Articular chondrocyte of knee joint (primary cell): ENCODE measurements around the gene PVRIG. TPM values are rescaled to one million over a fixed set of nuclear protein-coding genes. Genes with fewer than 3 reads are reported as not detected.

Source experiments
- total RNA-seq: library from RNA; depleted of rRNA; stranded (reverse); fragments of >200 nt; gene quantifications from 2 replicates; pipeline ENCODE4 v1.2.3, GENCODE V29; 2012

Gene PVRIG
- total RNA-seq: not detected in 2 replicates

GRCh38 chr7:100219801-100220585, at the start of gene PVRIG:
TSS of gene PVRIG (plus strand) at chr7:100219949. CDS start at chr7:100219971, 22 bp downstream.

GRCh38 chr7:100177045-100178001, 42.4 kb upstream of the PVRIG start, which contains the start of the genes GPC2 and STAG3:
TSS of gene GPC2 (minus strand) at chr7:100177381. CDS start at chr7:100177199, 182 bp downstream.
TSS of gene STAG3 (plus strand) at chr7:100177918. CDS start at chr7:100180557, 2,639 bp downstream.

Other genes starting within 250 kb of the PVRIG start
- gene AZGP1, start 243.9 kb upstream of the PVRIG start, total RNA-seq: not detected in 2 replicates
- gene ZKSCAN1, start 204.4 kb upstream of the PVRIG start, total RNA-seq: 52.4 and 64.9 TPM in 2 replicates
- 9.0 TPM in 2 replicates for gene ZSCAN21, start 170.2 kb upstream of the PVRIG start, total RNA-seq
- 29.0 and 37.1 TPM in 2 replicates for gene ZNF3, start 138.2 kb upstream of the PVRIG start, total RNA-seq
- 72.2 and 72.5 TPM in 2 replicates for gene COPS6, start 131.0 kb upstream of the PVRIG start, total RNA-seq
- 30.8 and 35.6 TPM in 2 replicates for gene MCM7, start 118.6 kb upstream of the PVRIG start, total RNA-seq
- 19.1 and 21.7 TPM in 2 replicates for gene AP4M1, start 118.3 kb upstream of the PVRIG start, total RNA-seq
- 34.6 and 36.4 TPM in 2 replicates for gene TAF6, start 100.6 kb upstream of the PVRIG start, total RNA-seq
- 35.5 and 37.9 TPM in 2 replicates for gene CNPY4, start 100.3 kb upstream of the PVRIG start, total RNA-seq
- 1.2 and 2.0 TPM in 2 replicates for gene MBLAC1, start 93.0 kb upstream of the PVRIG start, total RNA-seq
- gene LAMTOR4, start 71.0 kb upstream of the PVRIG start, total RNA-seq: 62.3 and 64.1 TPM in 2 replicates
- gene TRAPPC14, start 61.2 kb upstream of the PVRIG start, total RNA-seq: 4.6 and 6.7 TPM in 2 replicates
- gene GAL3ST4, start 51.3 kb upstream of the PVRIG start, total RNA-seq: 1.7 and 3.6 TPM in 2 replicates
- 0.52 and 0.76 TPM in 2 replicates for gene GPC2, start 42.6 kb upstream of the PVRIG start, total RNA-seq
- 0.39 and 0.54 TPM in 2 replicates for gene STAG3, start 42.0 kb upstream of the PVRIG start, total RNA-seq
- gene SPDYE3, start 87.8 kb downstream of the PVRIG start, total RNA-seq: not detected in 2 replicates
- gene PILRB, start 138.2 kb downstream of the PVRIG start, total RNA-seq: 7.8 and 11.8 TPM in 2 replicates
- 0.65 TPM in 1 of 2 replicates, not detected in the other for gene PILRA, start 153.5 kb downstream of the PVRIG start, total RNA-seq
- 2.4 and 3.5 TPM in 2 replicates for gene ZCWPW1, start 208.8 kb downstream of the PVRIG start, total RNA-seq
- 33.4 and 35.0 TPM in 2 replicates for gene MEPCE, start 209.9 kb downstream of the PVRIG start, total RNA-seq
- gene PPP1R35, start 216.5 kb downstream of the PVRIG start, total RNA-seq: 6.4 and 8.0 TPM in 2 replicates
- gene SPACDR, start 244.3 kb downstream of the PVRIG start, total RNA-seq: 0.26 TPM in 1 of 2 replicates, not detected in the other